Subcutaneous adipose tissue (tissue), 4 donors: Measurements from ENCODE around the gene LTBP1. TPM values are rescaled to one million over a fixed set of nuclear protein-coding genes. Genes with fewer than 3 reads are reported as not detected.

Experiments used
- total RNA-seq, 4 donors: library from RNA; depleted of rRNA; stranded (reverse); fragments of >200 nt; gene quantifications; one replicate each; pipeline ENCODE4 v1.1.0, GENCODE V29; 2016
- TF ChIP-seq, protein P1 (sequence below): fragments of 450-650 bp; IDR thresholded peaks from one replicate; pipeline ENCODE4 v1.5.1; 2016; ENCODE audit warnings: low read depth, mild to moderate bottlenecking, control low read depth, antibody characterized with exemption, moderate library complexity

The LTBP1 gene
- total RNA-seq, 4 donors from 2014 or later: 11.0 to 15.5 (median 12.7) TPM

DNA sequence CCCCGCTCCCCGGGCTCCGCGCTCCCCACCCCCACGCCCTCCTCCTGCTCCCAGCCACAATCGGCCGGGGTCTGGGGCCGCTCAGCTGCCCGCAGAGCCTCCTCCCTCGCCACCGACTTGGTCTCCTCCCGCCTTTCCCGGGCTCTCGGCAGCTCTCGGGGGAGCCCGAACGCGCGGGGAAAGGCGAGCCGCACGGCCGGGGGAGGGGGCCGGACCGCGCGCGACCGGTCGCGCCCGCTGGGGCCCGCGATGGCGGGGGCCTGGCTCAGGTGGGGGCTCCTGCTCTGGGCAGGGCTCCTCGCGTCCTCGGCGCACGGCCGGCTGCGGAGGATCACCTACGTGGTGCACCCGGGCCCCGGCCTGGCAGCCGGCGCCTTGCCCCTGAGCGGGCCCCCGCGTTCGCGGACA, 327 bp downstream of the LTBP1 start:
- TF ChIP-seq, protein P1, sequence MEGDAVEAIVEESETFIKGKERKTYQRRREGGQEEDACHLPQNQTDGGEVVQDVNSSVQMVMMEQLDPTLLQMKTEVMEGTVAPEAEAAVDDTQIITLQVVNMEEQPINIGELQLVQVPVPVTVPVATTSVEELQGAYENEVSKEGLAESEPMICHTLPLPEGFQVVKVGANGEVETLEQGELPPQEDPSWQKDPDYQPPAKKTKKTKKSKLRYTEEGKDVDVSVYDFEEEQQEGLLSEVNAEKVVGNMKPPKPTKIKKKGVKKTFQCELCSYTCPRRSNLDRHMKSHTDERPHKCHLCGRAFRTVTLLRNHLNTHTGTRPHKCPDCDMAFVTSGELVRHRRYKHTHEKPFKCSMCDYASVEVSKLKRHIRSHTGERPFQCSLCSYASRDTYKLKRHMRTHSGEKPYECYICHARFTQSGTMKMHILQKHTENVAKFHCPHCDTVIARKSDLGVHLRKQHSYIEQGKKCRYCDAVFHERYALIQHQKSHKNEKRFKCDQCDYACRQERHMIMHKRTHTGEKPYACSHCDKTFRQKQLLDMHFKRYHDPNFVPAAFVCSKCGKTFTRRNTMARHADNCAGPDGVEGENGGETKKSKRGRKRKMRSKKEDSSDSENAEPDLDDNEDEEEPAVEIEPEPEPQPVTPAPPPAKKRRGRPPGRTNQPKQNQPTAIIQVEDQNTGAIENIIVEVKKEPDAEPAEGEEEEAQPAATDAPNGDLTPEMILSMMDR: no peak

DNA sequence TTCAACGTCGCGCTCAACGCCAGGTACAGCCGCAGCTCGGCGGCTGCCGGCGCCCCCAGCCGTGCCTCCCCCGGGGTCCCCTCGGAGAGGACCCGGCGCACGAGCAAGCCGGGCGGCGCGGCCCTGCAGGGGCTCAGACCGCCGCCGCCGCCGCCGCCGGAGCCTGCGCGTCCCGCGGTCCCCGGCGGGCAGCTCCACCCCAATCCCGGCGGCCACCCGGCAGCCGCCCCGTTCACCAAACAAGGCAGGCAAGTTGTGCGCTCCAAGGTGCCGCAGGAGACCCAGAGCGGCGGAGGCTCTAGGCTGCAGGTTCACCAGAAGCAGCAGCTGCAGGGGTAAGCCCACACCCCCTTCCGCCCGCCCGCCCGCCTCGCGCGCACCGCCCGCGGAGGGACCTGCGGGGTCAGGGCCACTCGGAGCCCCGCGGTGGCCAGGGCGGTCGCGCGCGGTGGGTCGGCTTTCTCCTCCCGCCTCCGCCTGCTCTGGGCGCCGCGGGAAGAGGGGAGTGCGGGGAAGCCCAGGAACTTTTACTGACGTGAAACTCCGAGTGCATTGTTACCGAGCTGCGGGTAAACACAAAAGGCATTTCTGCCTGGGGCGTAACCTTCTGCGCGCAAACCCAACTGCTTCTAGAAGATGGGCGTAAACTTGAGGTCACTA, 861 bp downstream of the LTBP1 start:
- TF ChIP-seq, protein P1: no peak

DNA sequence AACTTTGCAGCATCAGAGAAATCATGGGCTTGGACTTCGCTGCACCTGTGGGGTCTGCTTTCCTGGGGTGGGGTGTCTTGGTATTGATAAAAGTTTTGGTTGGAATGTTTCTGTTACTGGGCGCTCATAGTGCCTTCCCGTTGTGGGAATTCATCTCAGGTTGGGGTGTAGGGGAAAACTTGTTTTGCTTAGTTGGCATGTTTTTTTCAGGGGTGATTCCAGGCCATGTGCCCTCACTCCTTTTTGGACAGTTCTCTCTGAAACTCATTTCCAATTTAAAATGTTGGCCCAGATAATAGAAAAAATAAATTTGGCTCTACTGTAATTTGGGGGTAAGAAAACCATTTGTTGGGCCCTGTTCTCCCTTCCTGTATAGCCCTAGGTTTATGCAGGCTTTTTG, 1.5 kb downstream of the LTBP1 start:
- TF ChIP-seq, protein P1: no peak

DNA sequence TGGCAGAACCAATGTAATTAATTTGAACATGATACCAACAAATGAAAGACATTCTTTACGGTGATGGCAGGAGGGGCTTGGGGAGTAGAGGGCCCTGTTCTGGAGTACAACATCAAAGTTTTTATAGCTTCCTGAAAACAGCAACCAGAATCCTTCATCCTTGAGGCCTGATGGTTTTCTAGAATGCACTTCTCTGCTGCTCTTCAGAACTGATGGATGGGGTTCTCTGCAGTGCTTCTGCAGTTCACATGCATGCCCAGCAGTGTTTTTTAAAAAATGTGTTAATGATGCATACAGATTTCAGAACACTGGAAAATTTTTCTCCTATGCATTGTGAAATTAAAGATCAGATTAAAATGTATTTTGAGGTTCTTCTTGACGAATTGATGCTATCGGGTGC, 2.5 kb downstream of the LTBP1 start:
- TF ChIP-seq, protein P1: no peak

DNA sequence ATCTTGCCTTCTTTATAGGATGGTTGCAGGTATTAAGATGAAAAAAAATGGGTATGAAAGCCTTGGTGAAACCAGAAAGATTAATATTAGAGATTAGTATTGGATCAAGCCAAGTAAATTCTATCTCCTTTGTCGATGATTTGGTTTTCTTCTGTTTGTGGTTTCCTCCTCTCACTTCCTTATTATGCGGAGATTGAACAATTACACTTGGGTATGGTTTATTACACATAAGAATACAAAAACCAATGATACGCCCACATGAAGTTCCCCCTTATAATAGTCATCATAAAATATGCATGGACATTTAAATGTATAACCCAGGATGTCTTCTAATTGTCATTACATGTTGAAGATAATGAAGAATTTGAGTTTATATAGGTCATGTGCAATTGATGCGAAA, 4.9 kb downstream of the LTBP1 start:
- TF ChIP-seq, protein P1: no peak

DNA sequence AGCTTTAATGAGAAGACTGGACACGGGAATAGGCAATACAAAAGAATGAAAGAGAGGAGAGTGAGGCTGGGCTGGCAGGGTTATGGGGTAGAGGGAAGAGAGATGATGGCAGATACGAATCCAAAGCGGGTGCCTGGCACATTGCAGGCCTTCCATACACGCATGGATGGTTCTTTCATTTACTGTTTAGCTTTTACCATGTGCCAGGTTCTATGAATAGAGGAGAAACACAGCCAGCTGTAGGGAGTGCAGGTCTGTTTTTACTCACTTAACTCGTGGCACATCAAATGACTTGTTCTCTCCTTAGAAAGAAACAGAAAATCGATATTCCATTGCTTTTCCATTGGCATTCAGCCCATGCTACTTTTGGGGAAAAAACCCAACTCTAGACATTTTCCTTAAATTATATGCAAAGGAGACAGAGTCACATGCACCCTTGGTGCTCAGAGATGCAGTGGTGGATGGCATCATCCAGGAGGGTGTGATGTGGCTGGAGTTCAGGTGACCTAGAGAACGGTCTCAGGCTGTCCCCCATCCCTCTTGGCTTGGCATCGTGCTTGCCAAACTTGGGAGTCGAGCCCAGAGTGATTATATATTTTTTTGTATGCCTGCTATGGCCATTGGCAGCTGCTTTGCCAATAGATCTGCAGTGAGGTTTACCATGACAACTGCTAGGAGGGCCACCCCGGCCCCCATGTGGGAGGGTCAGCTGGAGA, 6.2 kb downstream of the LTBP1 start:
- TF ChIP-seq, protein P1: no peak

DNA sequence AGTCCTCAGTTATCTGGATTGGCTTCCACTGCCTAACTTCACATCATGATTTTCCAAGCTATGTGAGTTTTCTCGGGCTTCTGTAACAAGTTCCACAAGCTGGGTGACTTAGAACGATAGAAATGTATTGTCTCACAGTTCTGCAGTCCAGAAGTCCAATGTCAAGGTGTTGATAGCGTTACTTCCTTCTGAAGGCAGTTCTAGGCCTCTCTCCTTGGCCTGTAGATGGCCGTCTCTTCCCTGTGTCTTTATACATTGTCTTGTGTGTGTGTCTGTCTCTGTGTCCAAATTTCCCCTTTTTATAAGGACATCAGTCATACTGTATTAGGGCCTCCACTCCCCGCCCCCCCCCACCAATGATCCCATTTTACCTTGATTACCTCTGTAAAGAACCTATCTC, 7.5 kb downstream of the LTBP1 start:
- TF ChIP-seq, protein P1: no peak
